IPS-18c (cell line): Measurements from ENCODE around the gene BBS12.

ENCODE experiments used
- H3K4me3 ChIP-seq: 2 replicates; pipeline ENCODE4 v1.7.0; 2013; ENCODE audit warnings: low read depth, mild to moderate bottlenecking, low read length, moderate library complexity; ENCODE audit not compliant: insufficient read depth
- H3K9me3 ChIP-seq: one replicate; pipeline ENCODE4 v1.6.1; 2013; ENCODE audit warnings: mild to moderate bottlenecking, low read length, moderate library complexity; ENCODE audit not compliant: control insufficient read depth, insufficient read depth

BBS12 gene

GRCh38 chr4:122732329-122733026 lies at the start of gene BBS12:
Gene BBS12, plus strand, starts transcription at chr4:122732704. Its CDS starts 9,189 bp downstream, at chr4:122741893.
- no peaks in the 10 kb centered on the region for H3K9me3 ChIP-seq

GRCh38 chr4:122686691-122687090 lies 45.8 kb upstream of the BBS12 start:
- H3K4me3 ChIP-seq = no peak overlapping the region
- peaks cover 3% of the 10 kb centered on the region for H3K9me3 ChIP-seq

More at GRCh38 chr4:122732329-122733026, at the start of gene BBS12:
- H3K4me3 ChIP-seq = peak within 1 kb of the TSS; percentile 84

GRCh38 chr4:122687531-122688061 lies 44.9 kb upstream of the BBS12 start:
- H3K9me3 ChIP-seq = no peaks in the 10 kb centered on the region
- H3K4me3 ChIP-seq = no peak overlapping the region

GRCh38 chr4:122688529-122689140 lies 43.9 kb upstream of the BBS12 start:
- Histone ChIP-seq H3K4me3 (no peak overlapping the region), H3K9me3 (no peaks in the 10 kb centered on the region)

- Histone ChIP-seq H3K4me3 (no peak overlapping the region), H3K9me3 (no peaks in the 10 kb centered on the region)
Observed at GRCh38 chr4:122689972-122690371, 42.5 kb upstream of the BBS12 start.

- no peaks in the 10 kb centered on the region for H3K9me3 ChIP-seq
- H3K4me3 ChIP-seq = no peak overlapping the region
Observed at GRCh38 chr4:122691988-122692387, 40.5 kb upstream of the BBS12 start.

- H3K9me3 ChIP-seq = no peaks in the 10 kb centered on the region
- H3K4me3 ChIP-seq = no peak overlapping the region
Observed at GRCh38 chr4:122692641-122693520, 39.6 kb upstream of the BBS12 start.

GRCh38 chr4:122695226-122695625 lies 37.3 kb upstream of the BBS12 start:
- Histone ChIP-seq H3K4me3 (no peak overlapping the region), H3K9me3 (no peaks in the 10 kb centered on the region)

GRCh38 chr4:122700178-122700725 lies 32.3 kb upstream of the BBS12 start:
- H3K4me3 ChIP-seq = no peak overlapping the region
- H3K9me3 ChIP-seq = no peaks in the 10 kb centered on the region

- H3K4me3 ChIP-seq = no peak overlapping the region
- H3K9me3 ChIP-seq = no peaks in the 10 kb centered on the region
Observed at GRCh38 chr4:122701061-122701460, 31.4 kb upstream of the BBS12 start.

- Histone ChIP-seq H3K4me3 (no peak overlapping the region), H3K9me3 (no peaks in the 10 kb centered on the region)
Observed at GRCh38 chr4:122701965-122702364, 30.5 kb upstream of the BBS12 start.

GRCh38 chr4:122702939-122703338 lies 29.6 kb upstream of the BBS12 start:
- Histone ChIP-seq H3K9me3 (no peaks in the 10 kb centered on the region), H3K4me3 (no peak overlapping the region)

GRCh38 chr4:122703868-122704267 lies 28.6 kb upstream of the BBS12 start:
- no peaks in the 10 kb centered on the region for H3K9me3 ChIP-seq
- no peak overlapping the region for H3K4me3 ChIP-seq

GRCh38 chr4:122705009-122705408 lies 27.5 kb upstream of the BBS12 start:
- no peaks in the 10 kb centered on the region for H3K9me3 ChIP-seq

GRCh38 chr4:122705547-122706117 lies 26.9 kb upstream of the BBS12 start:
- H3K4me3 ChIP-seq = no peak overlapping the region
- no peaks in the 10 kb centered on the region for H3K9me3 ChIP-seq

More at GRCh38 chr4:122705009-122705408, 27.5 kb upstream of the BBS12 start:
- no peak overlapping the region for H3K4me3 ChIP-seq

- Histone ChIP-seq H3K9me3 (no peaks in the 10 kb centered on the region), H3K4me3 (no peak overlapping the region)
Observed at GRCh38 chr4:122706511-122706910, 26.0 kb upstream of the BBS12 start.

GRCh38 chr4:122707497-122707896 lies 25.0 kb upstream of the BBS12 start:
- H3K4me3 ChIP-seq = no peak overlapping the region
- no peaks in the 10 kb centered on the region for H3K9me3 ChIP-seq
